K562 (cell line): Measurements from ENCODE around the gene SAFB. TPM values are rescaled to one million over a fixed set of nuclear protein-coding genes. Genes with fewer than 3 reads are reported as not detected.

ENCODE experiments used
- ATAC-seq: fragments of 200-7000 bp; cut with Tn5 transposase; 3 replicates; pipeline ENCODE4 v1.9.1; 2020; ENCODE audit warnings: moderate library complexity
- BruUV-seq: library from RNA; stranded (reverse); fragments of 400-500 nt; replicated peaks from 2 replicates; lab custom pipeline; 2021; lab: Mats Ljungman, UMichigan
- CTCF ChIA-PET: fragments of 300-600 bp; formaldehyde crosslinking; extraction: SDS; loops from one replicate; lab custom pipeline; 2021; ENCODE audit warnings: low intra/inter-chr PET ratio; lab: Yijun Ruan, JAX
- POLR2A ChIA-PET: fragments of 300-600, 350-650 bp; sonication (Branson Sonifier 250); formaldehyde crosslinking; extraction: SDS; loops from one replicate; lab custom pipeline; 2021; ENCODE audit warnings: antibody characterized with exemption, inconsistent platforms; lab: Yijun Ruan, JAX
- DNase-seq, 4 experiments: peaks; one replicate each; pipeline versions ENCODE4 v3.0.0 to v3.0.0-alpha.2; 2011 to 2018; ENCODE audit warnings: low spot score in 3 of 4, mixed read lengths in 3 of 4; ENCODE audit errors: extremely low read depth in 1 of 4
- FAIRE-seq: peaks from 2 replicates; lab custom pipeline; 2011; peaks lifted over from hg19 to GRCh38; lab: Jason Lieb, UNC
- H2AFZ ChIP-seq: 2 replicates; pipeline ENCODE4 v1.6.0; 2011; ENCODE audit warnings: low read depth, low read length, control low read depth, inconsistent platforms
- H3K27ac ChIP-seq: fragments of 200-600 bp; 3 replicates; pipeline ENCODE4 v1.8.0; 2011; ENCODE audit warnings: low read depth, mild to moderate bottlenecking, control low read depth, inconsistent platforms, low read length, moderate library complexity, mixed read lengths; ENCODE audit errors: extremely low read depth
- H3K27me3 ChIP-seq, 2 experiments: fragments of 300-600 bp in 1 of 2; 2 replicates in 1 of 2; 3 replicates in 1 of 2; pipeline versions ENCODE4 v1.6.0 to v1.8.0; 2011; ENCODE audit warnings: inconsistent platforms in 2 of 2, low read length in 2 of 2, mild to moderate bottlenecking in 1 of 2, mixed read lengths in 1 of 2, moderate library complexity in 1 of 2; ENCODE audit not compliant: control insufficient read depth in 2 of 2, insufficient read depth in 2 of 2
- H3K36me3 ChIP-seq: fragments of 300-600 bp; 3 replicates; pipeline ENCODE4 v1.8.0; 2011; ENCODE audit warnings: mild to moderate bottlenecking, low read length, inconsistent platforms; ENCODE audit not compliant: control insufficient read depth, insufficient read depth
- H3K4me1 ChIP-seq, 2 experiments: fragments of 200-600 bp in 1 of 2; replicated peaks in 1 of 2; 2 replicates in 1 of 2; 3 replicates in 1 of 2; pipeline versions ENCODE4 v1.5.1 to v1.8.0; 2011; ENCODE audit warnings: inconsistent platforms in 2 of 2, low read length in 2 of 2, mild to moderate bottlenecking in 1 of 2, mixed read lengths in 1 of 2, moderate library complexity in 1 of 2; ENCODE audit not compliant: control insufficient read depth in 2 of 2, insufficient read depth in 2 of 2
- H3K4me2 ChIP-seq: 2 replicates; pipeline ENCODE4 v1.6.1; 2011; ENCODE audit warnings: low read length, control low read depth, inconsistent platforms, mixed read lengths; ENCODE audit not compliant: insufficient read depth
- H3K4me3 ChIP-seq: fragments of 200-600 bp; sonication (generic), shearing (Covaris generic); 2 replicates; pipeline ENCODE4 v1.5.1; 2016; ENCODE audit warnings: control low read depth, inconsistent platforms
- H3K79me2 ChIP-seq: fragments of 200-600 bp; 3 replicates; pipeline ENCODE4 v1.8.0; 2011; ENCODE audit warnings: low read length, inconsistent platforms; ENCODE audit not compliant: control insufficient read depth, insufficient read depth
- H3K9ac ChIP-seq, 2 experiments: 2 replicates each; pipeline versions ENCODE4 v1.6.0 to v1.6.1; 2011; ENCODE audit warnings: low read depth in 2 of 2, low read length in 2 of 2, control low read depth in 1 of 2, inconsistent platforms in 1 of 2, mild to moderate bottlenecking in 1 of 2, mixed read lengths in 1 of 2; ENCODE audit not compliant: insufficient read depth in 1 of 2
- H3K9me1 ChIP-seq: one replicate; pipeline ENCODE4 v1.6.0; 2011; ENCODE audit warnings: inconsistent platforms, mild to moderate bottlenecking, low read length, moderate library complexity; ENCODE audit not compliant: control insufficient read depth, insufficient read depth
- H3K9me3 ChIP-seq: replicated peaks from 2 replicates; pipeline ENCODE4 v1.5.1; 2011; ENCODE audit warnings: low read depth, low read length, inconsistent platforms; ENCODE audit not compliant: control insufficient read depth, insufficient read depth
- H4K20me1 ChIP-seq: replicated peaks from 2 replicates; pipeline ENCODE4 v1.6.1; 2011; ENCODE audit warnings: low read length, inconsistent platforms, mixed read lengths; ENCODE audit not compliant: control insufficient read depth, insufficient read depth
- BMI1 ChIP-seq: fragments of 150-350 bp; IDR thresholded peaks from 2 replicates; pipeline ENCODE4 v1.6.1; 2014; ENCODE audit warnings: low read length
- CC2D1A ChIP-seq: fragments of 450-650 bp; IDR thresholded peaks from 2 replicates; pipeline ENCODE4 v1.6.1; 2017; ENCODE audit warnings: mild to moderate bottlenecking
- MCM2 ChIP-seq: fragments of 450-650 bp; IDR thresholded peaks from 2 replicates; pipeline ENCODE4 v1.6.1; 2017; ENCODE audit warnings: low read depth, mild to moderate bottlenecking
- MCM3 ChIP-seq: fragments of 450-650 bp; IDR thresholded peaks from 2 replicates; pipeline ENCODE4 v1.6.1; 2016
- MLX ChIP-seq, 2 experiments: fragments of 450-650 bp in 1 of 2; sonication (generic) in 1 of 2; formaldehyde crosslinking; conservative IDR thresholded peaks; 2 replicates each; pipeline versions ENCODE4 v1.4.0 to v1.8.1; 2020 to 2022; ENCODE audit warnings: mild to moderate bottlenecking in 1 of 2, missing genetic modification reagents in 1 of 2
- MYNN ChIP-seq, 2 experiments: sonication (generic); formaldehyde crosslinking in 1 of 2; IDR thresholded peaks; 2 replicates each; pipeline versions ENCODE4 v1.5.0 to v1.6.1; 2016 to 2020; ENCODE audit warnings: antibody characterized with exemption in 1 of 2, missing genetic modification reagents in 1 of 2
- NRF1 ChIP-seq, 2 experiments: fragments of 450-650 bp; IDR thresholded peaks in 1 of 2; conservative IDR thresholded peaks in 1 of 2; 2 replicates each; pipeline ENCODE4 v1.6.1; 2014; ENCODE audit warnings: mild to moderate bottlenecking in 2 of 2
- PCBP1 ChIP-seq: fragments of 200-400 bp; formaldehyde crosslinking; IDR thresholded peaks from 2 replicates; pipeline ENCODE4 v1.6.1; 2018; ENCODE audit warnings: mild to moderate bottlenecking, low read depth, low read length; ENCODE audit not compliant: poor library complexity, severe bottlenecking
- POLR2A ChIP-seq: fragments of 450-650 bp; conservative IDR thresholded peaks from 2 replicates; pipeline ENCODE4 v1.6.1; 2016
- POLR2AphosphoS2 ChIP-seq: IDR thresholded peaks from 2 replicates; pipeline ENCODE4 v1.6.1; 2012; ENCODE audit warnings: low read length, improper control_type of control experiment
- POLR2AphosphoS5 ChIP-seq: IDR thresholded peaks from 2 replicates; pipeline ENCODE4 v1.6.1; 2011; ENCODE audit warnings: mild to moderate bottlenecking, low read depth, low read length, moderate library complexity; ENCODE audit not compliant: control insufficient read depth, insufficient read depth
- RBFOX2 ChIP-seq: fragments of 200-400 bp; formaldehyde crosslinking; IDR thresholded peaks from 2 replicates; pipeline ENCODE4 v1.6.1; 2017; ENCODE audit warnings: low read depth, mild to moderate bottlenecking, low read length, moderate library complexity
- RBM22 ChIP-seq: fragments of 200-400 bp; formaldehyde crosslinking; IDR thresholded peaks from 2 replicates; pipeline ENCODE4 v1.6.1; 2018; ENCODE audit warnings: low read length, low read depth; ENCODE audit not compliant: poor library complexity, severe bottlenecking
- SMAD3 ChIP-seq: fragments of 450-650 bp; formaldehyde crosslinking; conservative IDR thresholded peaks from 2 replicates; pipeline ENCODE4 v1.4.0; 2020; ENCODE audit warnings: mild to moderate bottlenecking
- VEZF1 ChIP-seq: fragments of 200-800 bp; sonication (Bioruptor generic); IDR thresholded peaks from 2 replicates; pipeline ENCODE4 v1.6.1; 2017; ENCODE audit warnings: missing genetic modification characterization, missing compliant biosample characterization
- ZBTB33 ChIP-seq: sonication (generic); formaldehyde crosslinking; IDR thresholded peaks from 2 replicates; pipeline ENCODE4 v1.8.1; 2023; ENCODE audit warnings: mild to moderate bottlenecking, missing genetic modification reagents
- ZKSCAN3 ChIP-seq: fragments of 250-450 bp; sonication (Bioruptor Pico); IDR thresholded peaks from 2 replicates; pipeline ENCODE4 v1.4.0; 2020
- ZNF507 ChIP-seq: conservative IDR thresholded peaks from 2 replicates; pipeline ENCODE4 v1.6.1; 2017; ENCODE audit warnings: missing genetic modification characterization, missing compliant biosample characterization
- ZNF766 ChIP-seq: fragments of 200-800 bp; sonication (Bioruptor generic); conservative IDR thresholded peaks from 2 replicates; pipeline ENCODE4 v1.6.1; 2016; ENCODE audit warnings: missing genetic modification characterization, missing compliant biosample characterization
- WGBS: fragments of 100-300 bp; shearing (Covaris generic); methylation state at CpG from one replicate; pipeline ENCODE4 v1.1.6; 2016; ENCODE audit warnings: low coverage, mixed read lengths; ENCODE audit not compliant: insufficient coverage; ENCODE audit errors: missing lambda C conversion rate; 5-methylcytosine and 5-hydroxymethylcytosine counted together
- in situ Hi-C: fragments of 300-500 bp; cut with MboI; formaldehyde crosslinking; loops from 4 replicates; pipeline ENCODE4 v1.15.0; 2018; ENCODE audit warnings: inconsistent platforms, mixed read lengths
- intact Hi-C: fragments of 100-400 bp; cut with micrococcal nuclease; formaldehyde crosslinking; loops from 2 replicates; pipeline ENCODE4 v1.14.2; 2022
- polyA plus RNA-seq, 8 experiments: library from polyadenylated mRNA; depleted of rRNA in 4 of 8; stranded (reverse) in 5 of 8; unstranded in 3 of 8; fragments of >200 nt; fragmentation: Nextera tagmentation in 2 of 8; fragmentation: Illumina TruSeq in 1 of 8; extraction: Ambion mirVana in 2 of 8; extraction: Trizol in 1 of 8; gene quantifications; 2 replicates each; pipeline versions ENCODE4 v1.2.1 to v1.2.3, GENCODE V29; 2011 to 2014; ENCODE audit warnings: inconsistent platforms in 1 of 8, missing spikeins in 1 of 8
- total RNA-seq, 7 experiments: library from RNA; depleted of rRNA in 6 of 7; stranded (reverse); fragments of >200 nt in 6 of 7; fragmentation: Illumina TruSeq in 2 of 7; extraction: Trizol in 2 of 7; gene quantifications; 2 replicates each; pipeline versions ENCODE4 v1.2.1 to v1.2.3, GENCODE V29; 2011 to 2021; ENCODE audit warnings: low replicate concordance in 1 of 7

SAFB gene
- total and polyA plus RNA-seq, 9 of the 15 experiments (the other 6 are each of a cell fraction or from before 2014, with no cell fraction given) = 1.1 to 151 (median 83.1) TPM

- CTCF ChIA-PET = no interaction called here
- H3K27ac ChIP-seq = no peak overlapping the region
- in situ Hi-C loops = no loop called here
- TF ChIP-seq MLX (CRISPR knock-in tag; conservative IDR thresholded peaks at IDR 0.05) (no peak), ZNF766 (CRISPR knock-in tag) (no peak), BMI1 (no peak), PCBP1 (peak; percentile 51), POLR2AphosphoS5 (0 out of 2 replicates have a peak, but pooled peaks have one; percentile 33), POLR2A (peak; percentile 52), SMAD3 (no peak), MCM3 (no peak), POLR2AphosphoS2 (0 out of 2 replicates have a peak, but pooled peaks have one; percentile 35), ZNF507 (tag) (no peak), RBM22 (peak; percentile 52), VEZF1 (CRISPR knock-in tag) (0 out of 2 replicates have a peak, but pooled peaks have one; percentile 18), MCM2 (no peak), RBFOX2 (peak; percentile 17), ZKSCAN3 (no peak), NRF1 (conservative IDR thresholded peaks at IDR 0.05 in 1 of 2, IDR thresholded peaks at IDR 0.05 in 1 of 2) (no peak), MYNN (IDR thresholded peaks at IDR 0.05) (peak; percentile 6; the same call in 1 of the 2 replicates), MYNN (CRISPR knock-in tag; IDR thresholded peaks at IDR 0.05) (no peak), CC2D1A (no peak), ZBTB33 (CRISPR knock-in tag) (peak; percentile 75; the same call in 1 of the 2 replicates)
Observed at GRCh38 chr19:5697022-5697889, 74.4 kb downstream of the SAFB start.

More at GRCh38 chr19:5697022-5697889, 74.4 kb downstream of the SAFB start:
- Histone ChIP-seq H3K4me3 (no peak overlapping the region), H3K9ac (no peak overlapping the region; a peak in 1 of 4 replicates), H3K4me2 (no peak overlapping the region), H3K27me3 (no peaks in the 10 kb centered on the region), H3K9me3 (no peaks in the 10 kb centered on the region), H2AFZ (no peak overlapping the region), H4K20me1 (peaks cover 49% of the 10 kb centered on the region), H3K36me3 (peaks cover 90% of the 10 kb centered on the region), H3K79me2 (peaks cover 51% of the 10 kb centered on the region), H3K9me1 (peaks cover 13% of the 10 kb centered on the region), H3K4me1 (peaks cover 7 to 66% of the 10 kb centered on the region in 2 experiments)
- FAIRE-seq = no peak
- no peak for DNase-seq
- no TSS peak for BruUV-seq
- WGBS = 81% methylated on average over 22 of the region's 25 CpGs
- POLR2A ChIA-PET = interaction anchor here (0.6 to 2.7 kb wide), 6 partner anchors 7 to 21 kb away, joined by 3 to 34 read pairs (median 4); partner anchors contain the start of gene RPL36
- intact Hi-C loops = no loop called here
- no peak for ATAC-seq
